ENCODE measurements around the gene FARSB.
"Not testable (repeated sequence)": the region's sequence is repeated elsewhere in the genome, so short reads cannot be mapped to it uniquely, and the experiment has no call there.

Gene FARSB

DNA sequence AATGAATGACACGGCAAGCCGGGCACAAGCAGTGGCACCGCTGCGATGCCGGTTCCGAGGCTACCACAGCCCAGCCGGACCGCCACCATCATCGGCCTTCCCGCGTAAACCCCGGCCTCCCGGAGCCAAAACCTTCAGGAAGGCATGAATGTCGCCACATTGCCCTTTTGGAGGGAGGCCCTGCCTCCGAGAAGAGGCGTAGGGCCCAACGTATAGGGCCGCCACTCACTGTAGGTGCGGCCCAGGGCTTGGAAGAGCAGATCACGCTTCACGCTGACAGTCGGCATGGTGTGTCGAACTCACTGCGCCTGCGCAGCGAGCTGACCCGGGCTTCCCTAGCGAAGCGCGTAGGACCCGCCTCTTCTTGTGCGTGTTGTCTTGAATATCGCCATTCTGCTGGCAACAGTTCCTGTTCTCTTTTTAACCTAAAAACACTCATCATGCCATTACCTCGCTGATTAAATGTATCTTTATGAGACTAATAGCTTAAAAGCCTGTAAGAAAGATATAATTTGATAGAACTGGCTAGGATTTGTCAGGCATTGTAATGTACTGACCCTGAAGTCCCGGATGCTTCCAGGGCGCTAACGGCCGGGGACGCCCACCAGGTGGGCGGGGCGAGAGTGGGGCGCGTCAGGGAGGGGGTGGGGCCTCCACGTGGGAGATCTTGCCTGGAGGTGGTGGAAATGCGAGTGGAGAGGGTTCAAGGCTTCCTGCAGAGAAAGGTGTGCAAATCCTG, at the start of gene FARSB:
FARSB (minus strand) TSS at position 306 of the 739 bp plus-strand sequence; CDS start at position 287, 19 bp downstream.
- DNase-seq (ENCODE audit: low read depth): peak; percentile 82

- DNase-seq (ENCODE audit: low read depth): no peak
Observed at GRCh38 chr2:222703886-222704285, 48.0 kb upstream of the FARSB start.

- no peak for DNase-seq (ENCODE audit: low read depth)
Observed at GRCh38 chr2:222703091-222703490, 47.2 kb upstream of the FARSB start.

DNA sequence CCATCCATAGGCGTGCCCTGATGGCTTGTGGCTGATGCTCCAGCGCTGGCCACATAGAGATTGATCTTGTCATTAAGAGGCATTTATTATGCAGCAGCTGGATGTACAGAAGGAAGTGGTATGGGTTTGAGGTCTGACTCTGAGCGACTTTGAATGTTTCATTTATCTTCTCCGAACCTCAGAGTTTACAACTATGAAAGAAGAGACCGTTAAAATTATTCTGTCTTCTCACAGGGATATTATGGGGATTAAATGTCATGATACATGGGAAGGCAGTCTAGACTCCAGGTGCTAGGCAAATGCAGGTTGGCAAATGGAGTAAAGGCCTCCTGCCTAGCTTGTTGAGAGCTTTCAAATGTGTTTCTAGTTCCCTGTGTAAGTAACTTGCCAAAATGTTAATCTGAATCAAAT, 45.8 kb upstream of the FARSB start:
- DNase-seq (ENCODE audit: low read depth): no peak

DNA sequence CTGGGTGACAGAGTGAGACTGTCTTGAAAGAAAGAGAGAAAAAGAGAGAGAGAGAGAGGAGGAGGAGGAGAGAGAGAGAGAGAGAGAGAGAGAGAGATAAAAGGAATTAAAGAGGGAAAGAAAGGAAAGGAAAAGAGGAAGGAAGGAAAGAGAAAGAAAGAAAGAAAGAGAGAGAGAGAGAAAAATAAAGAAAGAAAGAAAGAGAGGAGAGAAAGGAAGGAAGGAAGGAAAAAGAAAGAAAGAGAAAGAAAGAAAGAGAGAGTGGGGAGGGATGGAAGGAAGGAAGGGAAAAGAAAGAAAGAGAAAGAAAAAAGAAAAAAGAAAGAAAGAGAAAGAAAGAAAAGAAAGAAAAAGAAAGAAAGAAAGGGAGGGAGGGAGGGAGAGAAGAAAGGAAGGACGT, 45.3 kb upstream of the FARSB start:
- no peak for DNase-seq (ENCODE audit: low read depth)

DNA sequence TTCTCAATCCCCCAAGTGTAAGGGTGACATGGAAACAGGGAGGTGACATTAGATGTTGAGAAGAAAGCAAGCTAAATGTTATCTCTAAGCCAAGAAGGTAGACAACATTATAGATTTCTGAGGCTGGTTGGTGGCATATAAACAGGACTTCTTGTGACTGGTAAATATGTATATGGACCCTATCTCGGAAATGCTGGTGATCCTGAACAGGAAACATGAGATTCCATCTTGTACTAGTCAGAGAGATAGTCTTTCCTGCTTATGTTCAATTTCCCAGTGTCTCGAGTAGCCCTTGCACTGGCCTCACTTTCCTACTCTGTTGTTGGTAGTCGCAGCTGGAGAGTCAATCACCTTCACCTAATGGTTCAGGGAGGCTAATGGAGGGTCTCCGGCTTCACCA, 42.4 kb upstream of the FARSB start:
- no peak for DNase-seq (ENCODE audit: low read depth)

GRCh38 chr2:222693837-222694236, 37.9 kb upstream of the FARSB start:
- DNase-seq (ENCODE audit: low read depth): no peak

DNA sequence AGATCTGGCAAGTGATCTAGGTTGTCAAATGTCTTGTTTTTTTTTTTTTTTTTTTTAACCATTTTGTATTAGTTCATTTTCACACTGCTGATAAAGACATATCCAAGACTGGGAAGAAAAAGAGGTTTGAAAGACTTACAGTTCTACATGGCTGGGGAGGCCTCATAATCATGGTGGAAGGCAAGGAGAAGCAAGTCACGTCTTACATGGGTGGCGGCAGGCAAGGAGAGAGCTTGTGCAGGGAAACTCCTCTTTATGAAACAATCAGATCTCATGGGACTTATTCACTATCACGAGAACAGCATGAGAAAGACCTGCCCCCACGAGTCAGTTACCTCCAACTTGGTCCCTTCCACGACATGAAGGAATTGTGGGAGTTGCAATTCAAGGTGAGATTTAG, 37.5 kb upstream of the FARSB start:
- not testable (repeated sequence) for DNase-seq (ENCODE audit: low read depth)

DNA sequence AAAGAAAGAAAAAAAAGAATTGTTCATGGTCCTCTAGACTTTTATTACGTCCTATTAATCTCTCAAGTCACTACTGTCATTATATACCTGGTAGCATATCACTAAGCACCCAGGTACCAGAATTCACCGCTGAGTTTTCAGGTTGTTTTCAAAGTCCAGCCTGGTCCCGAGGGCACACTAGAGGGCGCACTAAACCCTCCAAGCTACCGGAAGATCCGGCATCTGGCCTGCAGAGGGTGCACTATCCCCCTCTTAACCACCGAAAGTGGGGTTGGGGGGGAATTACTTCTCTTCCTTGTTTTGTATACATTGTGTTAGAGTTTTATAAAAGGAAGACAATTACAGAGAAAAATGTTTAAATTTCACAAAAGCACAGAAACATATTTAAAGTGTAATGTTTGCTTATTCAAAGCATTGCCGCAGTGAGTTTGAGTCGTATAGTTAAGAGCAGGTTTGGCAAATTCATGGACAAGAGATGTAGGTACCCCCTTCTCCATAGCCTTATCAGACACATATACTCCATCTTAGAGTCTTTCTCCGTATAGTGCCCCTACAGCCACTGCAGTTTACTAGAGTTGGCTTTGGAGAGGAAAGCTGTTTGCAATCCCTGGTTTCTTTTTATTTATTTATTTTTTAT, 34.8 kb upstream of the FARSB start:
- DNase-seq (ENCODE audit: low read depth): peak; percentile 49

DNA sequence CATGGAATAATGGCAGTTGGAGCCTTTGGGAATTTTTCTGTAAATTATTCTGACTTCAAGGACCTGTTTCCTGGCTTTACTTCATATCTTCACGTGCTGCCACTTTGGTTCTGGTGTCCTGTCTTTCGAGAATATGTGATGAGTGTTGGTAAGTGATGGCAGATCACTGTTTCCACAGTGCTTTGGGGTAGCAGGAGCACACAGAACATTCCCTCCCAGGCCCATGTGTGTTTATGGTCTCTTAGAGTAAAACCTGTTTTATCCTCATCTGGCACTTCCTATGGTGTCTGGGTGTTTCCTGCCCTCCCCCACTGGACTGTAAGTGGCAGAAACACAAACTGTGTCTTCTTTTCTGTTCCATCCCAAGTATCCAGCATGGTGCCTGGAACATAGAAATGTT, 33.4 kb upstream of the FARSB start:
- DNase-seq (ENCODE audit: low read depth): no peak

GRCh38 chr2:222688917-222689316, 33.0 kb upstream of the FARSB start:
- DNase-seq (ENCODE audit: low read depth): no peak

- no peak for DNase-seq (ENCODE audit: low read depth)
Observed at GRCh38 chr2:222686086-222686750, 30.3 kb upstream of the FARSB start.

- DNase-seq (ENCODE audit: low read depth): no peak
Observed at GRCh38 chr2:222683805-222684204, 27.9 kb upstream of the FARSB start.

DNA sequence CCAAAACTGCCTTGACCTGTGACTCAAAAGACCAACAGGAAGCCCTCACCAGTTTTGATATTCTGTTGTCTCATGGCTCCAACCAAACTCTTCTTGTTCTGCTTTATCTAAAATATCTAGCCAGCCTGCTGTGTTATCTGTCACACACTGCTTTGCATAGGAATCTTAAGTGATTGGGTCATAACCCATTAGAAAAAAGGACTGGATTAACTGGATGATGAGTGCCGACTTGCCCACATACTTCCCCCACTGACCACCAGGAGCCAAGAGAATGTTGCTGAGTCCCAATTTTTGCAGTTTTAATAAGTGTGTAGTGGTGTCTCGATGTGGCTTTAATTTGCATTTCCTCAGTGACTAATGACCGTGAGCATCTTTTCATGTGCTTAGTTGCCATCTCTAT, 22.1 kb upstream of the FARSB start:
- no peak for DNase-seq (ENCODE audit: low read depth)

DNA sequence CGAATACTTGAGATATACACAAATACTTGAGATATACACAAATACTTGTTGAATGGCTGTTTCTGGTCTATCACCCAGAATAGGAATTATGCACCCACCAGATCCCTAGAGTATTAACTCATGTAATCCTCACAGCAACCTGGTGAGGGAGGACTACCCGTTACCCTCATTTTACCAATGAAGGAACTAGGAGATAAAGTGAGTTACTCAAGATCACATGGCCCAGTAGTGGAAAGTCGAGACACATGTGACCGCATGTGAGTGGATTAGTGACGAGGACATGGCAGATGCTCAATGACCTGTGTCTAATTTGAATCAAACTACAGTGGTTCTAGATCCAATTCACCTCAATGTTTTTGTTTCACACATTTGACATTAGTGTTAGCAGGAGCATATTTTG, 18.0 kb upstream of the FARSB start:
- no peak for DNase-seq (ENCODE audit: low read depth)

- no peak for DNase-seq (ENCODE audit: low read depth)
Observed at GRCh38 chr2:222673273-222673672, 17.4 kb upstream of the FARSB start.

DNA sequence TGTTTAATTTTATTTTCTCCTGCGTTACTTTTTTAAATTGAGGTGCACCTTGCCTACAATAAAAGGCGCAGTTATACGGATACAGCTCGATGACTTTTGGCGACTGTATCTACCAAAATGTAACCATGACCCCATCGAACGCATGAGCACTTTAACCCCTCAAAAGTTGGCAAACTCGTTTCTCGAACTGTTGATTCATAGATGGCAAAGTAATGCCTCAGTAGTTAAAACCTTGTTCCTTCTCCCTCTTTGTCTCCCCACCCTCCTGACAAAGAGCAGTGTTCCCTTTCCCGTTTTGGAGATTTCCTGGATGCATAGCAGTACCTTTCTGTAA, 16.1 kb upstream of the FARSB start:
- no peak for DNase-seq (ENCODE audit: low read depth)

DNA sequence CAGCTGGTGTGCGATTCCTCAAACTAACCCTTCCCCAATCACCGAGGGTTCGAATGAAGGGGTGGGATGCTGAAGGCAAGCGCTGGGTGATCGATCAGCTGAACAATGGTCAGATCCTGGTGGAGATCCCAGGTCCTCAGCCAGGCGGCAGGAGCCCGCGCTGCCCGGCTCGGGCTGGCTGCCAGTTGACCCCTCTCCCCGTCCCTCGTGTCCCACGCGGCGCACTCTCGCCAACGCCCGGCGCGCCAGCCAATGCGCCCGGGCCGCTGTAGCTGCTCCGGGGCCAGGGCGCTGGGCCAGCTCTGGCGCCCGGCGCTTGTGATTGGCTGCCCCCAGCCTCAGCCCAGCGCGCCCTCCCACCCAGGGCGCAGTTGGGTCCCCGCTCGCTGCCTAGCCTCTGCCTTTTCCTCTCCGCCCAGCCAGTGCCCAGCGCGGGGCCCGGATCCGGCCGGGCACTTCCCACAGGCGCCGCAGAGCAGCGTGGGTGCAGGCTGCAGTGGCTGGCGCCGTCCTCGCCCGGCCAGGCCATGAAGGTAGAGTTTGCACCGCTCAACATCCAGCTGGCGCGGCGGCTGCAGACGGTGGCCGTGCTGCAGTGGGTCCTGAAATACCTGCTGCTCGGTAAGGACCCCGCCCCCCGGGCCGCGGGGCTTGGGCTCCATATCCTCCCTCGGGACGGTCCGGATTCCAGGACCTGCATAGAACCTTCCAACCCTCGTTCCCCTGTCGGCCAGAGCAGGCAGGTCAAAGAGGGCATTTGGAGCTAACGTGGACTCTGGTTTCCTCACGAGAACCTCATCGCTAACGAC, 15.6 kb upstream of the FARSB start, which contains the start of gene MOGAT1:
MOGAT1 (plus strand) TSS at position 400 of the 809 bp plus-strand sequence; CDS start at position 528, 128 bp downstream.
- no peak for DNase-seq (ENCODE audit: low read depth)

DNA sequence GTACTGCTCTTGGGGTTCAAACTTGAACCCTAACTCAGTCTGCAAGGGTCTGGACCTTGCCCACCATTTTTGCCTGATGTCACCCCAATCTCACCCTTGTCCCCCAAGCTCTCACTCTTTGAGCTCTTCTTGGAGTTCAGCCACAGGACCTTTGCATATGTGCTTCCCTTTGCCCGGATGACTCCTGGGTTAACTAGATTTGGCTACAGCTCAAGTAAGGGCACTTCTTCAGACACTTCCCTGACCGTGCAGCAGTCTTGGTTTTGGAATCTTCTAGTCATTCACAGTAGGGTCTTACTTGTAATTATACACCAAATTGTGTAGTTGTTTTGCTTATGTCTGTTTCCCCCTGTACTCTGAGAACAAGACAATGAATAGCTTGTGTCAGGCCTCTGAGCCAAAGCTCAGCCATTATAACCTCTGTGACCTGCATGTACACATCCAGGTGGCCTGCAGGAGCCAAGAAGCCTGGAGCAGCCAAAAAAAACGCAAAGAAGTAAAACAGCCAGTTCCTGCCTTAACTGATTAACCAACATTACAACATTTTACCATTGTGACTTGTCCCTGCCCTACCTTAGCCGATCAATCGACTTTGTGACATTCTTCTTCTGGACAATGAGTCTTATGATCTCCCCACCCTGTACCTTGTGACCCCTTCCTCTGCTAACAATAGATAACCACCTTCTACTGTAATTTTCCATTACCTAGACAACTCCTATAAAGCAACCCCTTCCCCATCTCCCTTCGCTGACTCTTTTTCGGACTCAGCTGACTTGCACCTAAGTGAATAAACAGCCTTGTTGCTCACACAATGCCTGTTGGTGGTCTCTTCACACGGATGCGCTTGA, 14.5 kb upstream of the FARSB start:
- DNase-seq (ENCODE audit: low read depth): no peak

GRCh38 chr2:222669353-222669752, 13.5 kb upstream of the FARSB start:
- no peak for DNase-seq (ENCODE audit: low read depth)

DNA sequence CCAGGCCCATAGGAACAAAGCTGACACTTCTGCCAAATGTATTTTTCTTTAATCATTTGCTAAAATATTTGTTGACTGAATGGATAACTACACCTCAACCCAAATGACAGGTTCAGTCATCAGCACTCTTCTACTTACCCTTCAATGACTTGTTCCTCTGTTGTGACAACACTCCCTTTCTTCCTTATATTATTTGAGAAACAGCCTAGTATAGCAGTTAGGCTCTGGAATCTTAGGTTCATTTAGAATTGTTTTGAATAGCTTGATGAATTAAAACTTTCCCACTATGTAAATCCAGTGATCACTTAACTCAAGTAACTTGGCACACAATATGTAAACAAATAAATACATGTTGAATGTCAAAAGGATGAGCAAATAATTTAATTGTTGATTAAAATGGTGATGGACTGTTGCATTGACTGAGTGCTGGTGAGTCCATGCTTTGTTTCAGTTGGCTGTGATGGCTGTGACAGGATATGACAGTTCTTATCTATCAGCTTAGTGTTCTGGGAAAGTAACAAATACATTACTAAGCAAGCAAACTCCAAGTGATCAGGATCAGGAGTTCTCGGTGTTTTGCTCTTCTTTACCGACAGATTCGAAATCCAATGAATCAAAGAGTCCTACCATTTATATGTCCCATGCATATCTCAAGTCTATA, 12.7 kb upstream of the FARSB start:
- no peak for DNase-seq (ENCODE audit: low read depth)
